Measurements from ENCODE around the gene KLF14. TPM values are rescaled to one million over a fixed set of nuclear protein-coding genes. Genes with fewer than 3 reads are reported as not detected.

The KLF14 gene
- total and polyA plus RNA-seq, 3 experiments from 2014 or later, result not detected

DNA sequence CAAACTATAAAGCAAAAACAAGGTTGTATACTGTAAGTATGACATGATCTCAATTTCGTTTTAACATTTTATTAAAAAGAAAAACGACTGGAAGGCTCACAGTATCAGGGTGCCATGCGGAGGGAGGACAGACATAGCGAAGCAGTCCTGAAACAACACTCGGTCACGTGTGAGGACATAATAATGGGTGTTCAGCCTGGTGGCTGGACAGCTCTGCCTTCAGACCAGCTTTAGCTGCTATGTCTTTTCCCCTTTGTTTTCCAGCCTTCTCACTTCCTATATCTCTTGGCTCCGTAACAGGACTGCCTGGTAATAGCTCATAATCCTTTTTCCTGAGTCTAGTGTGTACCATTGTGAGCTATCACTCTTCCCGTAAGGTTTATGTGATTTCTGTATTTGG, 18.4 kb upstream of the KLF14 start:
- no peaks in the 10 kb centered on the region for H3K4me1 Mint-ChIP-seq
- Histone ChIP-seq H3K27ac (ENCODE audit: low read depth, low read length) (no peak overlapping the region), H3K4me3 (ENCODE audit: low read length) (no peak overlapping the region), H3K27me3 (ENCODE audit: insufficient read depth, low read length, poor library complexity, severe bottlenecking) (no peaks in the 10 kb centered on the region), H3K4me1 (ENCODE audit: insufficient read depth, low read length) (no peaks in the 10 kb centered on the region), H3K36me3 (ENCODE audit: insufficient read depth, low read length) (no peaks in the 10 kb centered on the region), H3K9me3 (ENCODE audit: low read length) (no peaks in the 10 kb centered on the region)
- H3K9me3 Mint-ChIP-seq, result no peaks in the 10 kb centered on the region
- H3K27me3 Mint-ChIP-seq, result peaks cover 4 to 26% of the 10 kb centered on the region in 2 donors
- no peak overlapping the region for H3K4me3 Mint-ChIP-seq
- H3K27ac Mint-ChIP-seq, result no peak overlapping the region
- POLR2A ChIA-PET, result no interaction called here
- CTCF ChIA-PET, result interaction anchor here (1.4 kb wide), 1 partner anchor 680 kb away, joined by 4 read pairs; no protein-coding TSS in a partner anchor
- DNase-seq, result no peak
- H3K36me3 Mint-ChIP-seq, result no peaks in the 10 kb centered on the region

- Histone ChIP-seq H3K4me3 (ENCODE audit: low read length) (no peak overlapping the region), H3K27me3 (ENCODE audit: insufficient read depth, low read length, poor library complexity, severe bottlenecking) (no peaks in the 10 kb centered on the region), H3K27ac (ENCODE audit: low read depth, low read length) (no peak overlapping the region), H3K4me1 (ENCODE audit: insufficient read depth, low read length) (no peaks in the 10 kb centered on the region), H3K36me3 (ENCODE audit: insufficient read depth, low read length) (no peaks in the 10 kb centered on the region), H3K9me3 (ENCODE audit: low read length) (no peaks in the 10 kb centered on the region)
- Mint-ChIP-seq H3K4me3 (no peak overlapping the region), H3K4me1 (no peaks in the 10 kb centered on the region), H3K27ac (no peak overlapping the region), H3K9me3 (no peaks in the 10 kb centered on the region), H3K36me3 (no peaks in the 10 kb centered on the region), H3K27me3 (peaks cover 8 to 36% of the 10 kb centered on the region in 2 donors)
- ChIA-PET POLR2A (no interaction called here), CTCF (interaction anchor here (1.4 kb wide), 1 partner anchor 678 kb away, joined by 4 read pairs; no protein-coding TSS in a partner anchor)
- no peak for DNase-seq
Measured at GRCh38 chr7:130750755-130751154, 16.7 kb upstream of the KLF14 start.

DNA sequence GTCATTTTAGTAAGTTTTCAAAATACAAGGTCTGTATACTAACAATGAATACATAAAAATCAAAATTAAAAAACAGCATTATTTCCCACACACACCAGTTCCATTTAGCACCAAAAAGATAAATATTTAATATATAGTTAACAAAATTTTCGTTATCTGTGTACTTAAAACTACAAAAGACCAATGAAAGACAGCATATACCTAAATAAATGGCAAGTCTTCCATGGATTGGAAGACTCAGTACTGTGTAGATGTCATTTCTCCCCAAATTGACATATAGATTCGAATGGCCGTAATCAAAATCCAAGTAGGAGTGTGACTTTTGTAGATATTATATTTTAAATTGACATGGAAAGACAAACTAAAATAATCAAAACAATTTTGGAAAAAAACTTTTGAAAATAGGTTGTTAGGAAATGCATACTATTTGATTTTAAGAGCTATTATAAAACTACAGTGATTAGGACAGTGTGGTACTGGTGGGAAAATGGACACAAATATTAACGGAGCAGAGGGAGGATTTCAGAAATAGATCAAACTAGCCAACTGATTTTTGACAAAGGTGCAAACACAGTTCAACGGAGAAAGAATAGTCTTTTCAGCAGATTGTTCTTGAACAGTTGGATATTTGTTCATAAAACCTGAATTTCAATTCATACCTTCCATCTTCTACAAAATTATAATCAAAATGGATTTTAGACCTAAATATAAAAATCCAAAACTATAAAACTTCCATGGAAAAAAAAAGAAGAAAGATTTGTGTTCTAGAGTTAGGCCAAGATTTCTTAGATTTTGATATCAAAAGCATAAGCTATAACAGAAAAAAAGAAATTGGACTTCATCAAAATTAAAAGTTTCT, 14.8 kb upstream of the KLF14 start:
- Mint-ChIP-seq H3K9me3 (no peaks in the 10 kb centered on the region), H3K36me3 (no peaks in the 10 kb centered on the region), H3K4me3 (no peak overlapping the region), H3K27ac (no peak overlapping the region), H3K4me1 (no peaks in the 10 kb centered on the region), H3K27me3 (peaks cover 18 to 47% of the 10 kb centered on the region in 2 donors)
- Histone ChIP-seq H3K27ac (ENCODE audit: low read depth, low read length) (no peak overlapping the region), H3K36me3 (ENCODE audit: insufficient read depth, low read length) (no peaks in the 10 kb centered on the region), H3K4me3 (ENCODE audit: low read length) (no peak overlapping the region), H3K27me3 (ENCODE audit: insufficient read depth, low read length, poor library complexity, severe bottlenecking) (peaks cover 10% of the 10 kb centered on the region), H3K9me3 (ENCODE audit: low read length) (no peaks in the 10 kb centered on the region), H3K4me1 (ENCODE audit: insufficient read depth, low read length) (no peaks in the 10 kb centered on the region)
- DNase-seq, result no peak
- CTCF ChIA-PET, result no interaction called here
- POLR2A ChIA-PET, result no interaction called here

- peaks cover 0 to 4% (median 0%) of the 10 kb centered on the region in 5 donors for H3K9me3 Mint-ChIP-seq
- CTCF ChIA-PET, result no interaction called here
- H3K4me1 Mint-ChIP-seq, result no peaks in the 10 kb centered on the region
- no peaks in the 10 kb centered on the region for H3K4me1 ChIP-seq (ENCODE audit: insufficient read depth, low read length)
- no peaks in the 10 kb centered on the region for H3K36me3 ChIP-seq (ENCODE audit: insufficient read depth, low read length)
- POLR2A ChIA-PET, result no interaction called here
- DNase-seq, result no peak
- H3K36me3 Mint-ChIP-seq, result no peaks in the 10 kb centered on the region
- no peak overlapping the region for H3K27ac Mint-ChIP-seq
- no peaks in the 10 kb centered on the region for H3K9me3 ChIP-seq (ENCODE audit: low read length)
- H3K27ac ChIP-seq (ENCODE audit: low read depth, low read length), result no peak overlapping the region
- H3K4me3 ChIP-seq (ENCODE audit: low read length), result no peak overlapping the region
- H3K4me3 Mint-ChIP-seq, result no peak overlapping the region
- H3K27me3 ChIP-seq (ENCODE audit: insufficient read depth, low read length, poor library complexity, severe bottlenecking), result peaks cover 46% of the 10 kb centered on the region
- peaks cover 24 to 47% of the 10 kb centered on the region in 2 donors for H3K27me3 Mint-ChIP-seq
Measured at GRCh38 chr7:130741331-130741995, 7.5 kb upstream of the KLF14 start.

GRCh38 chr7:130740606-130741005, 6.6 kb upstream of the KLF14 start:
- ChIA-PET POLR2A (no interaction called here), CTCF (interaction anchor here (1.1 kb wide), 1 partner anchor 17 kb away, joined by 5 read pairs; no protein-coding TSS in a partner anchor)
- no peak overlapping the region for H3K27ac ChIP-seq (ENCODE audit: low read depth, low read length)
- no peak for DNase-seq
- no peaks in the 10 kb centered on the region for H3K4me1 ChIP-seq (ENCODE audit: insufficient read depth, low read length)
- H3K36me3 ChIP-seq (ENCODE audit: insufficient read depth, low read length), result no peaks in the 10 kb centered on the region
- H3K27ac Mint-ChIP-seq, result no peak overlapping the region
- peaks cover 53% of the 10 kb centered on the region for H3K27me3 ChIP-seq (ENCODE audit: insufficient read depth, low read length, poor library complexity, severe bottlenecking)
- H3K27me3 Mint-ChIP-seq, result peaks cover 31 to 52% of the 10 kb centered on the region in 2 donors
- H3K9me3 Mint-ChIP-seq, result peaks cover 0 to 4% (median 0%) of the 10 kb centered on the region in 5 donors
- no peaks in the 10 kb centered on the region for H3K4me1 Mint-ChIP-seq
- no peaks in the 10 kb centered on the region for H3K36me3 Mint-ChIP-seq
- no peaks in the 10 kb centered on the region for H3K9me3 ChIP-seq (ENCODE audit: low read length)
- no peak overlapping the region for H3K4me3 ChIP-seq (ENCODE audit: low read length)
- H3K4me3 Mint-ChIP-seq, result no peak overlapping the region

DNA sequence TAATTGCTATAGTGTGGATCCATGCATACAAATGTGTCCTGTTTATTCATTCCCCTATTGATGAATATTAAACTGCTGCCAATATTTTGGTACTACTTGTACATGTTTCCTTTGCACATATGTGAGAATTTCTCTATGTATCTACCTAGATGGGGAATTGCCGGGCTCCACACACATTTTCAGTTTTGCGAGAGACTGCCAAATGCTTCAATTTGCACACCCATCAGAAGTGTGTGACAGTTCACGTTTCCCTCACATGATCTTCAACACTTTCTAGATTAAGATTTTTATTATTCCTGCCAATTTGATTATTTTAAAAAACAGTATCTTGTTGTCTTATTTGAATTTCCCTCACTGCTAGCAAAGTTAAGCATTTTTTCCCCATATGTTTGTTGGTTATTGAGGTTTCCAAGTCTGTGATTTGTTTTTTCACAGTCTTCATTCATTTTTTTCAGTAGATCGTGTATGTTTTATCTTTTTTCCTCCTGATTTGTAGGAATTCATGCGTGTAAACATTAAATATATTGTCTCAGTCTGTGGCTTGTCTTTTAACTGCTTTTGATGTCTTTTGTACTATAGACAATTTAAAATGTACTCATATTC, 2.4 kb upstream of the KLF14 start:
- ChIA-PET CTCF (no interaction called here), POLR2A (no interaction called here)
- Histone ChIP-seq H3K9me3 (ENCODE audit: low read length) (no peaks in the 10 kb centered on the region), H3K27me3 (ENCODE audit: insufficient read depth, low read length, poor library complexity, severe bottlenecking) (peaks cover 57% of the 10 kb centered on the region), H3K4me3 (ENCODE audit: low read length) (no peak overlapping the region), H3K36me3 (ENCODE audit: insufficient read depth, low read length) (no peaks in the 10 kb centered on the region), H3K27ac (ENCODE audit: low read depth, low read length) (no peak overlapping the region), H3K4me1 (ENCODE audit: insufficient read depth, low read length) (no peaks in the 10 kb centered on the region)
- Mint-ChIP-seq H3K4me1 (peaks cover 6 to 15% (median 11%) of the 10 kb centered on the region in 3 donors), H3K9me3 (peaks cover 0 to 18% (median 12%) of the 10 kb centered on the region in 5 donors), H3K36me3 (no peaks in the 10 kb centered on the region), H3K27ac (no peak overlapping the region), H3K27me3 (peaks cover 47 to 59% of the 10 kb centered on the region in 2 donors), H3K4me3 (no peak overlapping the region)
- DNase-seq, result no peak

- no peak overlapping the region for H3K27ac ChIP-seq (ENCODE audit: low read depth, low read length)
- DNase-seq, result peak in 1 of 5 donors; percentile 6
- H3K27ac Mint-ChIP-seq, result peak overlapping the region in 1 of 8 donors; percentile 13
- H3K27me3 Mint-ChIP-seq, result peaks cover 61 to 72% of the 10 kb centered on the region in 2 donors
- peak overlapping the region; percentile 44 for H3K4me3 ChIP-seq (ENCODE audit: low read length)
- H3K9me3 Mint-ChIP-seq, result peaks cover 0 to 18% (median 12%) of the 10 kb centered on the region in 5 donors
- no peaks in the 10 kb centered on the region for H3K36me3 Mint-ChIP-seq
- ChIA-PET POLR2A (no interaction called here), CTCF (interaction anchor here (0.9 kb wide), 1 partner anchor 240 kb away, joined by 3 read pairs; no protein-coding TSS in a partner anchor)
- H3K36me3 ChIP-seq (ENCODE audit: insufficient read depth, low read length), result no peaks in the 10 kb centered on the region
- peaks cover 6 to 15% (median 11%) of the 10 kb centered on the region in 3 donors for H3K4me1 Mint-ChIP-seq
- H3K9me3 ChIP-seq (ENCODE audit: low read length), result no peaks in the 10 kb centered on the region
- no peaks in the 10 kb centered on the region for H3K4me1 ChIP-seq (ENCODE audit: insufficient read depth, low read length)
- H3K27me3 ChIP-seq (ENCODE audit: insufficient read depth, low read length, poor library complexity, severe bottlenecking), result peaks cover 48% of the 10 kb centered on the region
- H3K4me3 Mint-ChIP-seq, result peak overlapping the region; percentile 79 to 89 (median 85)
Measured at GRCh38 chr7:130734815-130735716, 1.1 kb upstream of the KLF14 start.

Data from CD8-positive, alpha-beta memory T cell (primary cell).